HG03064 (cell line): ENCODE data around the gene RIGI.
"Not testable (repeated sequence)": the region's sequence is repeated elsewhere in the genome, so short reads cannot be mapped to it uniquely, and the experiment has no call there.

Experiments
- ATAC-seq: cut with Tn5 transposase; IDR thresholded peaks from one replicate; pipeline ENCODE4 v1.9.1; 2021; ENCODE audit warnings: low read depth; ENCODE audit not compliant: unreplicated experiment

RIGI gene

DNA sequence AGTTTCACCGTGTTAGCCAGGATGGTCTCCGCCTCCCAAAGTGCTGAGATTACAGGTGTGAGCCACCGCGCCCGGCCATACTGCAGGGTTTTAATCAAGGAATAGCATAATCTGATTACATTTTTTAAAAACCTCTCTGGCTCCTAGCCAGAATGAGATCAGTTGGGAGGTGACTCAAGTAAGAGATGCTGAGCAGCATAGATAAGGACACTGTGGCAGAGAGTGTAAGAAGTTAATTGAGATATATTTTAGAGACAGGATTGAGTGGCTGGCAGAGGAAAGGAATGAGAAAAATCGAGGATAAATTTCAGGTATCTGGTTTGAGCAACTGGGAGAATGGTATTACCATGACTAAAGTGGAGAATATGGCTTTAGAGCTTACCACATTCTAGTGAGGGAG is 7.3 kb upstream of the RIGI start:
- no peak for ATAC-seq

DNA sequence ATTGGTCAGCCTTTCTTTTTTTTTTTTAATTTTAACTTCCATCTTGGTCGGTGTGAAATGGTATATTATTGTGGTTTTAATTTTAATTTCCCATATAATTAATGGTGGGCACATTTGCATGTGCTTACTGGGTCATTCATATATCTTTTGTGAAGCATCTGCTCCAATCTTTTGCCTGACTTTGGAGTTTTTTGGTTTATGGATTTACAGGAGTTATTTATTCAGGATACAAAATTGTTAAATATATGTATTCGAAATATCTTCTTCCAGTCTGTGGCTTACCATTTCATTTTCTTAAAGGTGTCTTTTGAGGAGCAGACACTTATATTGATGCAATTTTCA is 682 bp upstream of the RIGI start:
- no peak for ATAC-seq

DNA sequence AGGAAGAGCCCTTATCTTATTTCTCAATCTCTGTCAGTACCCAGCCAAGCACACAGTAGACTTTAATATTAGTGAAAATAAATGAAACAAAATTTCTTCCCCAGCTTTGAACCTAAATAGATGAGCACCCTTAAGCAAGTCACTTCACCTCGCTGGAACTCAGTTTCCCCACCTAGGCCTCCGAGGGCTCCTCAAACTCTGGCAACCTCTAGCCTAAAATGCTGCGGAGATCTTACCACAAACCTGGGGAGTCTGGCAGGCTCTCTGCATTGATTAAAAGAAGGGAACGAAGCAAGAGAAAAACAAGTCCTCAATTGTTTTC is 326 bp downstream of the RIGI start:
- ATAC-seq: no peak

DNA sequence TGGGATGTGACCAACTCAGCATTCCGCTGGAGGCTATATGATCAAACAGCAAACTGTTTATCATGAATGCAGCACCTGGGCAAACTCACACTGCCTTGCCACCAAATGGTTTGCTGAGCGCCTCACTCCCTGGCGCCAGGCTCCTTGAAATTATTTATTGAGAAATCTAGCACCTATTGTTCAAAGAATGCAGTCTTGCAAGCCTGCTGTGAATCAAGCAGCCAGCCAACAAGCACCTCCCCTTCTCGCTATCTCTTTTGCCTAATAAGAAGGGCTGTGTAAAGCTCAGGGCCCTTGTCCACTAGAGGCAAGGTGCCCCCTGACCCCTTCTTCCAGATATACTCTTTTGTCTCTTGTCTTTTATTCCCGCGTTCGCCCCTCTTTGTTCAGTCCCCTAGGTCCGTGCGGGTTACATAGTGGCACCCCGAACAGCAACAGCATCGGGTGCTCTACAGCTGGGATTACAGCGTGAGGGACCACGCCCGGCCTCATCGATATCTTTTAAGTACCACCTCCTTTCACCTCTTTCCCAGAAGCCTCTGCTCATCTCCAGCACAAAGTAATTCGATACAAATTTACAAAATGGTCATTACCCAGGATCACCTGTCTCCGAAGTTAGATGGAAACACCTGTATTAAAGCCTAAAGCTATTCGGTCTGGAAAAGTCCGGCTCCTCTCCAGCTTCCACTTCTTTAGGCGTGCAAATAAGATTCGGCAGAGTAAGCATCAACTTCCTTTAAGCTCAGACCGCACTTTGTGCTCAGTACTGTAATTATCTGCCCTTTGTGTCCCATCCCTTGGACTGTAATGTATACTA is 896 bp downstream of the RIGI start:
- ATAC-seq: peak; percentile 10

DNA sequence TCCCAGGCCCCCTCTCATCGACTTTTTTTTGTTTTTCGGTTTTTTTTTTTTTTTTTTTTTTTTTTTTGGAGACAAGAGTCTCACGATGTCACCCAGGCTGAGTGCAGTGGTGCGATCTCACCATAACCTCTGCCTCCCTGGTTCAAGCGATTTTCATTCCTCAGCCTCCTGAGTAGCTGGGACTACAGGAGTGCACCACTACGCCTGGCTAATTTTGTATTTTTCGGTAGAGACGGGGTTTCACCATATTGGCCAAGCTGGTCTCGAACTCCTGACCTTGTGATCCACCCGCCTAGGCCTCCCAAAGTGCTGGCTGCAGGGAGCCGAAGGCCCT is 1.5 kb downstream of the RIGI start:
- ATAC-seq: not testable (repeated sequence)

DNA sequence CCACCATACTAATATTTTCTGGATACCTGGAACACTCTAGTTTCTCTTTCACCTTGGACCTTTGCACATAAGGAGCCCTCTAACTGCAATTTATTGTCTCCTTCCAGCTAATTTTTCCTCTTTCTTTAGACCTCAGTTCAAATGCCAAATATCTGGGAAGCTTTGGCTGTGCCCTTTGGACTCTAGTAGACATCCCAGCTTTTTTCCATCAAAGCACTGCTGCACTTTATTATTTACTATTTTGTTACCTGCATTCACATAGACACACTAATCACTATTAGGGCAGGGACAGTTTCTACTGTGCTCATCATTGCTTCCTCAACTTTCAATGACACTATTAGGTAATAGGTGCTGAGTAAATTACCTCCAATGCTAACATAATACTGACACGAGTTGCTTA is 2.1 kb downstream of the RIGI start:
- ATAC-seq: no peak

DNA sequence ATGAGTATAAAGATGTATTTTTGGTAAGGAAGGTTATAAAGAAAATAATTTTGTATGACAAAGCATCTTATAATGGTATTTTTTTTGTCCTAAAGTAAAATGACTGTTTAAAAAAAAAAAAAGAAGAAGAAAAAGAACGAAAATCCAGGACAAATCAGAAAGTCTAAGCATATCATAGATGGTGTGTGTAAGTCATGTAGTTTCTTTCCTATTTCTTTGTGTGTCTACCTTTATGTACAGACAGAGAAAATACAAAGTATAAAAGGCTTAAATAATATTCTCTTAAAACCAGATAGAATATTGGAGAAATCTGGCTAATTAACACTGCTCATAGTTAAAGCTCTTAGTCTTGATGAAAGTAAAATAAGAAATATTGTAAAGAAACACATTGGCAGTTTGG is 7.7 kb downstream of the RIGI start:
- ATAC-seq: no peak

DNA sequence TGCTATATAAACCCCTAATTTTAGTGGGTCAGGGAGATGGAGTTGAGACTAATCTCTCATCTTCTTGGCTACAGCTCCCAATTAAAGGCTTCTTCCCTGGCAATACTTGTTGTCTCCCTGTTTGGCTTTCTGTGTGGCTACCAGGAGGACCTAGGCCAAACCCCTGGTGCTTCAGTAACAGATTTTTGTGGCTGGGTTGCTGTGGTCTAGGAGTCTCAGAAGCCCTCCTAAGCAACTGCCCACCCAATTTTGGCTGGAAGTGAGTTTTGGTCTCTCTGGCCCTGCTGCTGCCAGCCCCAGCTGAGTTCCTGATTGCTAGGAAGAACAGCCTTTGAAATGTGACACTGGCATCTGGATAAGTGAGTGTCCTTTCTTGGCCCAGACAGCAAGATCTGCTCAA is 9.8 kb downstream of the RIGI start:
- ATAC-seq: no peak

DNA sequence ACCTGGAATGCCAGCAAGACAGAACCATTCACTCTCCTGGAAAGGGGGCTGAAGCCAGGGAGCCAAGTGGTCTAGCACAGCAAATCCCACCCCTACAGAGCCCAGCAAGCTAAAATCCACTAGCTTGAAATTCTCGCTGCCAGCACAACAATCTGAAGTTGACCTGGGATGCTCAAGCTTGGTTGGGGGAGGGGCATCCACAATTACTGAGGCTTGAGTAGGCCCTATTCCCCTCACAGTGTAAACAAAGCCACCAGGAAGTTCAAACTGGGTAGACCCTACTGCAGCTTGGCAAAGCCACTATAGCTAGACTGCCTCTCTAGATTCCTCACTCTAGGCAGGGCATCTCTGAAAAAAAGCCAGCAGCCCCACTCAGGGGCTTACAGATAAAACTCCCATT is 17.3 kb downstream of the RIGI start:
- ATAC-seq: no peak

DNA sequence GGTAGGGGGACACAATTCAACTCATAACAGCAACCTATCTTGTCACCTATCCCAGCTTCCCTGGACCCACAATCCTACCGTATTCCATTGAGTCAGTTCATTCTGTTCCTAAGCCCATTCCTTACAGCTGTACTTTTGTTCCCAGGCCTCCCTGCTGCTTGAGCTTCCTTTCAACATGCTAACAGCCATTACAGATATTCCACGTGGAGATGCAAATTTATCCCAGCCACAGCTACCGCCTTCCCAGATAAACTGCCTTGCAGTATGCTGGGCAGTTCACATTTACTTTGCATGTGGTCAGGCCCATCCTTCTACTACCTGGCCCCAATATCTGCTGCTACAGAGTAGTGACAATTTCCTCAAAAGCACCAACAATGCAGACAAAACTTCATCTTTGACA is 23.0 kb downstream of the RIGI start:
- no peak for ATAC-seq

DNA sequence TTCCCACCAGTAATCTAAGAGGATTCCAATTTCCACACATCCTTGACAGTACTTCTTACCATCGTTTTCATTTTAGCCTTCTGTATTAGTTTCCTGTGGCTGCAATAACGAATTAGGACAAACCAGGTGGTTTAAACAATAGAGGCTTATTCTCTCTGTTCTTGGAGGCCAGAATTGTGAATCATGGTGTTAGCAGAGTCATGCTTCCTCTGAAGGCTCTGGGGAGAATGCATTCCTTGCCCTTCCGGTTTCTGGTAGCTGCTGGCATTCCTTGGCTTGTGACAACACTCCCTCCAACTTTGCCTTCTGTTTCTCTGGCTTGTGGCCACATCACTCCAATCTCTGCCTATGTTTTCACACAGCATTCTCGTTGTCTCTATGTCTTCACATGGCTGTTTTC is 23.5 kb downstream of the RIGI start:
- ATAC-seq: no peak

DNA sequence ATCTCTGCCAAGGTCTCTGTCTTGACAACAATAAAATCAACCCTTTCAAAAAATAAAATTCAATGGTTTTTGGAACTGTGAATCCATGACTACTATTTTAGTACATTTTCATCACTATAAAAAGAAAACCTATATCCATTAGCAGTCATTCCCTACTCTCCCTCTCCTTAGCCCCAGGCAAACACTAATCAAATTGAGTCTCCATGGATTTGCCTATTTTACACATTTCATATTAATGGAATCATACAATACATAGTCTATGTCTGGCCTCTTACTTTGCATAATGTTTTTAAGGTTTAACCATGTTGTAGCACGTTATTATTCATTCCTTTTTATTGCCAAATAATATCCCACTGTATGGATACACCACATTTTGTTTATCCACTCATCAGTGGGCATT is 24.1 kb downstream of the RIGI start:
- ATAC-seq: no peak

DNA sequence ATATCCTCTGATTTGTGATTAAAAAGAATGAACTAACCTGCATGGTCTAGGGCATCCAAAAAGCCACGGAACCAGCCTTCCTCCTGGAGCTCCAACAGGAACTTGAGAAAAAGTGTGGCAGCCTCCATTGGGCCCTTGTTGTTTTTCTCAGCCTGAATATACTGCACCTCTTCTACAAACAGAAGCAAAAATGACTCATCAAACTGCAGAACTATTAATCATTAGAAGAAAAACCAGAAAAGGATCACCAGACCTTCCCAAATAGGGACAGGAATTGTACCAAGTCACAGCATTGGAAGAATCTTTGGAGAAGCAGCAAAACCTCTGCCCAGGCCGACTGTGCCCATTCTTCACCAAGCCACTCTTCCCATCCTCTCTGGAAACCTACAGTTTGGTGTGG is 25.2 kb downstream of the RIGI start:
- no peak for ATAC-seq

DNA sequence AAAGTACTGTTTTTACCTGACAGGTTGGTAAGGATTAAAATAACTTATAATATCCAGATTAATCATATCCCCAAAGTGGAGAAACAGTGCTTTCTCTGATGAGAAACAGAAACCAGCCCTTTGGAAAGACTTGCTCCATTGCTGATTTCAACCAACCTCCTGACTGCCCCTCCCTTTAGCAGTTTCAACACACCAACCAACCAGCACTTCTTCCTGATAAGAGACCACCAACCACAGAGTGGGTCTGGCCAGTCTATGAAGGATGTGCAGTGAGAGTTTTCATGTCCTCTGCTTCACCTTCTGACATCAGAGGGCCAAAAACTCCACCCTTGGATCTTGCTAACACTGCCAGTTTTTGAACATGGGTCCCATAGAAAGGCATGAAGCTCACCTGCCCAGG is 28.1 kb downstream of the RIGI start:
- no peak for ATAC-seq

DNA sequence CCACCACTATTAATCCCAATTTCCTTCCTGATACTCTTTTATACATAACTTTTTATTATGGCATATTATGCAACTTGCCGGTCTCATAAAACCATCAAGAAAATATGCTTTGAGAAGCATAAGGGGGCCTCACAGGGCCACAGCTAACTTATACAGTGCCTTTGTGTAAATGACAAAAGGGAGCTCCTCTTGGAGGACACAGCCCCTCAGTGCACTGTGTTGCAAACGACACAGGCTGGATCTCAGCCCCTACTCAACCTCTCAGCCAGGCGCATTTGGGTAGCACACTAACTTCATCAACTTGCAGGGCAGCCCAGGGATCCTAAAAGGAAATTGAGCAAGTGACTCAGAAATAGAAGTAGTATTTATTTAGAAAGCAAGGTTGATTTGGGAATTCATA is 35.4 kb downstream of the RIGI start:
- no peak for ATAC-seq

DNA sequence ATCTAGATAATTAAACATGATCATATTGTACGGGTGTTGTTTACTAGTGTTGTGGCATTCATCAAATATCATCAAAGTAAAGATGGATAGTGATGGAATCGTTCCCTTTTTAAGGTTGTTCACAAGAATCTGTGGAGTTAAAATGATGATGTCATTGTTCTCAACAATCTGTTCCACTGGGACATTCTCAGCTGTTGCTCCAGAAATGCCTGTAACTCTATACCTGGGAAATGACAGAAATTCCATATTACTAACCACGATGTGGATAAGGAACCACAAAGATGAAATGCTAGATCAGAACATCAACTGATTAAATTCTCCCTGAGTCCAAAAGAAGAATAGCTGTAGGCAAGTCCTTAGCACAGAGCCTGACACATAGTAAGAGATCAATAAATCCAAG is 38.0 kb downstream of the RIGI start:
- no peak for ATAC-seq

DNA sequence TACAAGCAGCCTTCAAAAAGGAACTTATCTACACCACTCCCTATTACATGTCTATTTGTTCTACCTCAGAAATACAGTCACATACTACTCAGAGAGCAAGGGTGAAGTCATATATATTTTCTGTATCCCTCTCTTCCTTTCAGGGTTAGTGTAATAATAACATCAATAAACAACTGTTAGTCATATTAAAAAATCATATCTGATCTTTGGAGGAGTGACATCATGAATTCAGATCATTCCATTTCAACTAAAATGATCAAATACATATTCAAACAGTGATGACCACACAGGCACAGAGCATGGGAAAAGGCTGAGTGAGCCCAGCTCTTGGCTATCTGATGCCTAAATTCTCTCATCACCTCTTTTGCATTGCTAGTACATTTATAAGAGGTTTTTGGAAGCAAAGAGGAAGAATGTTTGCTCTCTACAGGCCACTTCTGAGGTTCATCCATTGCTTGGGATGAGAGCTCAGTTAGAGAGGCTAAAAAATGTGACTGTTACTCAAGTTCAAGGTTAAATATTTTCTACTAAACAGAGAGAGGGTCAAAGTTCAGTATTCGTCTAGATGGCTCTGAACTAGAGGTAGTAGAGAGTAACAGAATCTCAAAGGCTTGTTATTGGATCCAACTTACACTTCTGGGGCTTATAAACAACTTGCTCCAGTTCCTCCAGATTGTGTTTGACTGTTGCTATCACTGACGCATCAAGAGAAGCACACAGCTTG is 39.0 kb downstream of the RIGI start:
- ATAC-seq: no peak

DNA sequence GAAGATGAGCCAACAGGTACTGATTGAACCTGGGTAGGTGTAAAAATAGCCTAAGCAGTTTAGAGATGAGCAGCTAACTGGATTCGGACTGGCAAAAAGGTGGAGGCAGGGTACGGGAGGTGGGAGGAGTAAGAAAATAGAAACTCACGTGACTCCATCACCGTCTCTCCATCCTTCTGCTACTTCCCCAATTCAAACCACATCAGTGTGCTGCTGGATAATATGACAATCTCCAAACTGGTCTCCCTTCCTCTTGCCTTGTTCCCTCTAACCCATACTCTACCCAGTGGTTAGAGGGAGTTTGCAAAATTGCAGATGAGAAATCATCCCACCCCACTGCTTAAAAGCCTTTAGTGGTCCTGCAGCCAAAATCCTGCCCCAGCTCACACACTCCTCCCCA is 42.7 kb downstream of the RIGI start:
- no peak for ATAC-seq
